ENCODE measurements around the gene GID4. TPM values are rescaled to one million over a fixed set of nuclear protein-coding genes. Genes with fewer than 3 reads are reported as not detected.

The GID4 gene
- total and polyA plus RNA-seq, 2 of the 13 experiments (the other 11 are each of a cell fraction or from before 2014, with no cell fraction given) = 4.3 to 6.1 TPM

DNA sequence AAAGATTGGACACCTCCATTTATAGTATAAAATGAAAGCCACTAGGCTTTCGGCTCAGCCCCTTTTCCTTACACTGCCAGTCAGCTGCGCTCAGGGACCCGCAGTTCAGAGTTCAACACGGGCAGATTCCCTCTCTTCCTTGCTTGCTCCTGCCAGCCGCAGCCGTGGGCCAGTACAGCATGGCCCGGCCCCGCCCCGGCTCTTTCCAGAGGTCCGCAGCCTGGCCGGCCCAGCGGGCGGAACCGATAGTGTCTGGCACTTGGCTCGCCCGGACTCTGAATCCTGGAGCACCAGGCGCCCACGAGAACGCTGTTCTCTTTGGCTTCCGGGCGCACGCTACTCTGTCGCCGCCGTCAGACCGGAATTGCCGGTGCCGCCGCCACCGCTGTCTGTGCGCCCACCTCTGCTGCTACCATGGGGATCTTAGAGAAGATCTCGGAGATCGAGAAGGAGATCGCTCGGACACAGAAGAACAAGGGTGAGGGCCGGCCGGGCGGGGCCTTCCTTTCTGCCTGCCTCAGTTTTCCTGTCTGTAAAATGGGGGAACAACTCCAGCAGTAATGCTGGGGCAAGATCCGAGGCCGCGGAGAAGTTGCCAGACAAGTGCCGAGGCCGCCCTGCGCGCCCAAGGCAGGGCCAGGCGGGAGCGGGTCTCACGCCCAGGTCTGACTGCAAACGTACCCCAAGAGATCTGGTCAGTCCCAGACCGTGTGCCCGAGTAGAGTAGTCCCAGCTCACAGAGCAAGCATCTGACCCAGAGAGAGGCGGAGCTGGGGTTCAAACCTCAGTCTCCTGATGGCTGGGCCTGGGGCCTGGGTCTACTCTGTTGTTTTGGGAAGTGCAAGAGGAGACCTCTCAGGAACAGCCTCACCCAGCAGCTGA is 48.6 kb downstream of the GID4 start, which contains the start of gene DRG2 (continued):
- TF ChIP-seq, protein P1, sequence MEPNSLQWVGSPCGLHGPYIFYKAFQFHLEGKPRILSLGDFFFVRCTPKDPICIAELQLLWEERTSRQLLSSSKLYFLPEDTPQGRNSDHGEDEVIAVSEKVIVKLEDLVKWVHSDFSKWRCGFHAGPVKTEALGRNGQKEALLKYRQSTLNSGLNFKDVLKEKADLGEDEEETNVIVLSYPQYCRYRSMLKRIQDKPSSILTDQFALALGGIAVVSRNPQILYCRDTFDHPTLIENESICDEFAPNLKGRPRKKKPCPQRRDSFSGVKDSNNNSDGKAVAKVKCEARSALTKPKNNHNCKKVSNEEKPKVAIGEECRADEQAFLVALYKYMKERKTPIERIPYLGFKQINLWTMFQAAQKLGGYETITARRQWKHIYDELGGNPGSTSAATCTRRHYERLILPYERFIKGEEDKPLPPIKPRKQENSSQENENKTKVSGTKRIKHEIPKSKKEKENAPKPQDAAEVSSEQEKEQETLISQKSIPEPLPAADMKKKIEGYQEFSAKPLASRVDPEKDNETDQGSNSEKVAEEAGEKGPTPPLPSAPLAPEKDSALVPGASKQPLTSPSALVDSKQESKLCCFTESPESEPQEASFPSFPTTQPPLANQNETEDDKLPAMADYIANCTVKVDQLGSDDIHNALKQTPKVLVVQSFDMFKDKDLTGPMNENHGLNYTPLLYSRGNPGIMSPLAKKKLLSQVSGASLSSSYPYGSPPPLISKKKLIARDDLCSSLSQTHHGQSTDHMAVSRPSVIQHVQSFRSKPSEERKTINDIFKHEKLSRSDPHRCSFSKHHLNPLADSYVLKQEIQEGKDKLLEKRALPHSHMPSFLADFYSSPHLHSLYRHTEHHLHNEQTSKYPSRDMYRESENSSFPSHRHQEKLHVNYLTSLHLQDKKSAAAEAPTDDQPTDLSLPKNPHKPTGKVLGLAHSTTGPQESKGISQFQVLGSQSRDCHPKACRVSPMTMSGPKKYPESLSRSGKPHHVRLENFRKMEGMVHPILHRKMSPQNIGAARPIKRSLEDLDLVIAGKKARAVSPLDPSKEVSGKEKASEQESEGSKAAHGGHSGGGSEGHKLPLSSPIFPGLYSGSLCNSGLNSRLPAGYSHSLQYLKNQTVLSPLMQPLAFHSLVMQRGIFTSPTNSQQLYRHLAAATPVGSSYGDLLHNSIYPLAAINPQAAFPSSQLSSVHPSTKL (CRISPR knock-in tag; IDR thresholded peaks at IDR 0.05) = peak; percentile 84
- TF ChIP-seq ARNT2 (CRISPR knock-in tag; IDR thresholded peaks at IDR 0.05; ENCODE audit: low read depth) = peak; percentile 59; the same call in 1 of the 2 replicates
- TF ChIP-seq RARG (CRISPR knock-in tag; IDR thresholded peaks at IDR 0.05; ENCODE audit: low read depth) = peak; percentile 83; the same call in 1 of the 2 replicates
- no peak for TF ChIP-seq JUN (CRISPR knock-in tag; IDR thresholded peaks at IDR 0.05)
- TF ChIP-seq, protein P2, sequence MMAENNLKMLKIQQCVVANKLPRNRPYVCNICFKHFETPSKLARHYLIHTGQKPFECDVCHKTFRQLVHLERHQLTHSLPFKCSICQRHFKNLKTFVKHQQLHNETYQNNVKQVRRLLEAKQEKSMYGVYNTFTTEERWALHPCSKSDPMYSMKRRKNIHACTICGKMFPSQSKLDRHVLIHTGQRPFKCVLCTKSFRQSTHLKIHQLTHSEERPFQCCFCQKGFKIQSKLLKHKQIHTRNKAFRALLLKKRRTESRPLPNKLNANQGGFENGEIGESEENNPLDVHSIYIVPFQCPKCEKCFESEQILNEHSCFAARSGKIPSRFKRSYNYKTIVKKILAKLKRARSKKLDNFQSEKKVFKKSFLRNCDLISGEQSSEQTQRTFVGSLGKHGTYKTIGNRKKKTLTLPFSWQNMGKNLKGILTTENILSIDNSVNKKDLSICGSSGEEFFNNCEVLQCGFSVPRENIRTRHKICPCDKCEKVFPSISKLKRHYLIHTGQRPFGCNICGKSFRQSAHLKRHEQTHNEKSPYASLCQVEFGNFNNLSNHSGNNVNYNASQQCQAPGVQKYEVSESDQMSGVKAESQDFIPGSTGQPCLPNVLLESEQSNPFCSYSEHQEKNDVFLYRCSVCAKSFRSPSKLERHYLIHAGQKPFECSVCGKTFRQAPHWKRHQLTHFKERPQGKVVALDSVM (CRISPR knock-in tag; IDR thresholded peaks at IDR 0.05) = peak; percentile 84
- TF ChIP-seq ASH2L (IDR thresholded peaks at IDR 0.05; ENCODE audit: insufficient read length, low read depth, low read length) = peak; percentile 98
- TF ChIP-seq PHF21A (CRISPR knock-in tag; IDR thresholded peaks at IDR 0.05) = peak; percentile 99
- TF ChIP-seq RFX5 (IDR thresholded peaks at IDR 0.05; ENCODE audit: low read depth, low read length) = no peak
- TF ChIP-seq, protein P3, sequence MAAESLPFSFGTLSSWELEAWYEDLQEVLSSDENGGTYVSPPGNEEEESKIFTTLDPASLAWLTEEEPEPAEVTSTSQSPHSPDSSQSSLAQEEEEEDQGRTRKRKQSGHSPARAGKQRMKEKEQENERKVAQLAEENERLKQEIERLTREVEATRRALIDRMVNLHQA (CRISPR knock-in tag; IDR thresholded peaks at IDR 0.05) = no peak; the same call in 1 of the 2 replicates
- TF ChIP-seq TRIM24 (CRISPR knock-in tag; IDR thresholded peaks at IDR 0.05) = no peak
- peak; percentile 99 for TF ChIP-seq ZNF788 (CRISPR knock-in tag; IDR thresholded peaks at IDR 0.05; ENCODE audit: borderline replicate concordance)
- TF ChIP-seq AGO1 (IDR thresholded peaks at IDR 0.05; ENCODE audit: low read depth, low read length, poor library complexity, severe bottlenecking) = peak; percentile 86
- TF ChIP-seq, protein P4, sequence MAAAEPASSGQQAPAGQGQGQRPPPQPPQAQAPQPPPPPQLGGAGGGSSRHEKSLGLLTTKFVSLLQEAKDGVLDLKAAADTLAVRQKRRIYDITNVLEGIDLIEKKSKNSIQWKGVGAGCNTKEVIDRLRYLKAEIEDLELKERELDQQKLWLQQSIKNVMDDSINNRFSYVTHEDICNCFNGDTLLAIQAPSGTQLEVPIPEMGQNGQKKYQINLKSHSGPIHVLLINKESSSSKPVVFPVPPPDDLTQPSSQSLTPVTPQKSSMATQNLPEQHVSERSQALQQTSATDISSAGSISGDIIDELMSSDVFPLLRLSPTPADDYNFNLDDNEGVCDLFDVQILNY (CRISPR knock-in tag; conservative IDR thresholded peaks at IDR 0.05) = 0 out of 2 replicates have a peak, but pooled peaks have one; percentile 27
- TF ChIP-seq ZC3H4 (CRISPR knock-in tag; IDR thresholded peaks at IDR 0.05; ENCODE audit: borderline replicate concordance) = no peak
- TF ChIP-seq MTF1 (CRISPR knock-in tag; IDR thresholded peaks at IDR 0.05) = peak; percentile 71; the same call in 1 of the 2 replicates
- TF ChIP-seq, protein P5, sequence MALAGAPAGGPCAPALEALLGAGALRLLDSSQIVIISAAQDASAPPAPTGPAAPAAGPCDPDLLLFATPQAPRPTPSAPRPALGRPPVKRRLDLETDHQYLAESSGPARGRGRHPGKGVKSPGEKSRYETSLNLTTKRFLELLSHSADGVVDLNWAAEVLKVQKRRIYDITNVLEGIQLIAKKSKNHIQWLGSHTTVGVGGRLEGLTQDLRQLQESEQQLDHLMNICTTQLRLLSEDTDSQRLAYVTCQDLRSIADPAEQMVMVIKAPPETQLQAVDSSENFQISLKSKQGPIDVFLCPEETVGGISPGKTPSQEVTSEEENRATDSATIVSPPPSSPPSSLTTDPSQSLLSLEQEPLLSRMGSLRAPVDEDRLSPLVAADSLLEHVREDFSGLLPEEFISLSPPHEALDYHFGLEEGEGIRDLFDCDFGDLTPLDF (CRISPR knock-in tag; IDR thresholded peaks at IDR 0.05) = peak; percentile 71
- TF ChIP-seq, protein P6, sequence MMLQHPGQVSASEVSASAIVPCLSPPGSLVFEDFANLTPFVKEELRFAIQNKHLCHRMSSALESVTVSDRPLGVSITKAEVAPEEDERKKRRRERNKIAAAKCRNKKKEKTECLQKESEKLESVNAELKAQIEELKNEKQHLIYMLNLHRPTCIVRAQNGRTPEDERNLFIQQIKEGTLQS (CRISPR knock-in tag; IDR thresholded peaks at IDR 0.05) = 0 out of 2 replicates have a peak, but pooled peaks have one; percentile 22
- peak; percentile 43; the same call in 1 of the 2 replicates for TF ChIP-seq ZFP36L1 (CRISPR knock-in tag; IDR thresholded peaks at IDR 0.05)
- TF ChIP-seq GPN1 (CRISPR knock-in tag; IDR thresholded peaks at IDR 0.05; ENCODE audit: borderline replicate concordance) = no peak

All from HepG2 (cell line).